GM21423 (cell line): Measurements from ENCODE around the gene TERT.
A peak's percentile ranks its signal among the peaks of the same experiment; 100 is the strongest.

ENCODE experiments used
- ATAC-seq: cut with Tn5 transposase; IDR thresholded peaks from one replicate; pipeline ENCODE4 v1.9.1; 2021; ENCODE audit warnings: mild to moderate bottlenecking, moderate library complexity; ENCODE audit not compliant: unreplicated experiment

The TERT gene

GRCh38 chr5:1319436-1320256 lies 24.8 kb upstream of the TERT start:
- ATAC-seq: no peak

GRCh38 chr5:1318659-1319251 lies 23.9 kb upstream of the TERT start:
- ATAC-seq: no peak

DNA sequence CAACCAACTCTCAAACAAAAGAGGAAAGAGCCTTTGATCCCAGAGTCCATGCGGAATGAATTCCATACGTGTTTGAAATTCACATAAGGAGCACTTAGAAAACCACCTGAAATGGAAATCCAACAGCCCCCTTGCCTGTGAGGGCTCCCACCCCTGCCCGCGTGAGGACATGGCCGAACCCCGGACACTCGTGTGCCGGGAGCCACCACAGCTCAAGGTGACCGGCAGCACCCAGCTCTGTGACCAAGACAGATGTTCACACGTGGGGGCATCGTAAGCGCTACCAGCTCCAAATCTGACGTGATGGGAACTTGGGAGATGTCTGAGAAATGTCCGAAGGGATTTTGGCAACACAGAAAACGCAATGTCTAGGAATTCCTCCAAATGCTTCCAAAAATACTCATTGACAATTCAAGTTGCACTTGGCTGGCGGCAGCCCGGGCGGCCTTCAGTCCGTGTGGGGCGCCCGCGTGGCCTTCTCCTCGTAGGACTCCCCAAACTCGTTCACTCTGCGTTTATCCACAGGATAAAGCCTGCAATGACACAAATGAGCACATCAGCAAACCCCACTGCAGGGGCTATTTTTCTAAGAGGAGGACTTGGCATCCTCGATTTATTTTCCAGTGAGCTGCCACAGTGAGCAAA lies 23.2 kb upstream of the TERT start:
- no peak for ATAC-seq

DNA sequence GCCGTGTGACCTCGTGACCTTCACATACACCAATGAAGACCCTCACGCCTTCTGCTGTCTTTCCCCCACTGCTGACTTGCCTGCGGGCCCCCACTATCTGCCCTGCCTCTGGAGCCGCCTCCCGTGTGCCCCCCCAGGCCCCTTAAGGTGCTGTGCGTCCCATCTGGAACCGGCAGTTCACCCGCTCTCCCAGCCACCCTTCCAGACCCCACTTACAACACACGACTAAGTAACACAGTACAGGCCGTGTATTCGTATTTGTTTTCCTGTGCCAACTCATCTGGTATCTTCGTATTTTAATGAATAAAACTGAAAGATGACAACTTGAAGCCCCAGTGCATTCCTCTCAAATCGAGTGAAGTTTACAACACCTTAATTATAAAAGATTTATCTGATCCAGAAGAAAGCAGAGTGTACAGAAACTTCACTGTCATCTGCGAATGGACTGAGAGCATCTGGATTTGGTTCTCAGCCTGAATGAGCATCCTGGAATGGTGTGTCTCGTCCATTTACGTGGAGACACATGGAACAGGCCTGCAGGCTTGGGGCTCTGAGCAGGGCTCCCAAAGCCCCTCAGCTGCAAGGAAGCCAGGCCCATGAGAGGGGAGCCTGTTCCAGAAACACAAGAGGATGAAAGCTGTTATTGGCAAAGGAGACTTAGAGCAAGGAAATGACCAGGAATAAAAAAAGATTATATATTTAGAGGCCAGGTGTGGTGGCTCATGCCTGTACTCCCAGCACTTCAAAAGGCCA lies 21.9 kb upstream of the TERT start:
- ATAC-seq: no peak

DNA sequence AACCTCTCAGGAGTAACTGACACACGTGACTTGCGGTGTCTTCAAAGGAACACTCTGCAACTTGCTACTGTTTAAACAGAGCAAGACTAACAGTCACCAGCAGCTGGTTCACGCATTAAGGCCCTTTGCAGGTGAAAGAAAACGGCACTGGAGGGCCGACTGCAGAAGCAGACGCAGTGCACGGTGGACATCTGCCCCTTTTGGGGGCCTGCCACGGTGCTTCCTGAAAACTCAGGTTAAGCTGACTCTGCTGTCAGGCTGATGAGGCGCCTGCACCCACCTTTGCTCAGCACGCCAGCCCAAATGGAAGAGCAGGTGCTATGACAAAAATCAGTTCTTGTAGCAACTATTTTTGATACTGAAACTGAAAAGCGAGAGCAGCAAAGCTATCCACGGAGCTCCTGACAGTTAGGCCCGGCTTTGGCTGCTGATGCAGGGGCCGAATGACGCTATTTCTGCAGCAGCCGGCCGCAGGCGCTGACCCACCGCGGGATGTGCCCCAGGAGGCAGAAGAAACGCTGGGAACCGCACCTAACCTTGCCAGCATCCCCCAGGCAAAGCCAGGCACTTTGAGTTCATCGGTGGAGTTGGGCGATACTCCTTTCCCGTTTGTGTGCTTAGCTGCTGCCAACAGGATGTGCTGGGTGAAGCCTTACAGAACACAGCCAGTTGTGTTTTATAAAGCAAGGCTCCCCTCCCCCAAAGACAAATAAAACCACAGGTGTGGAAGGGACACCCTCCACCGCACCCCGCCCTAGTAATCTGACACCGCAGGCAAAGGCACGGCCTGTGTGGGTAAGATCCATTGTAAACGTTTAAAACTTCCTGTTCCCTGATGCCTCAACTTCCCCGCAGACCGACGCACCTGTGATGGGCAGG lies 21.1 kb upstream of the TERT start:
- peak; percentile 41 for ATAC-seq

- peak; percentile 4 for ATAC-seq
Measured at GRCh38 chr5:1315018-1315708, 20.3 kb upstream of the TERT start.

DNA sequence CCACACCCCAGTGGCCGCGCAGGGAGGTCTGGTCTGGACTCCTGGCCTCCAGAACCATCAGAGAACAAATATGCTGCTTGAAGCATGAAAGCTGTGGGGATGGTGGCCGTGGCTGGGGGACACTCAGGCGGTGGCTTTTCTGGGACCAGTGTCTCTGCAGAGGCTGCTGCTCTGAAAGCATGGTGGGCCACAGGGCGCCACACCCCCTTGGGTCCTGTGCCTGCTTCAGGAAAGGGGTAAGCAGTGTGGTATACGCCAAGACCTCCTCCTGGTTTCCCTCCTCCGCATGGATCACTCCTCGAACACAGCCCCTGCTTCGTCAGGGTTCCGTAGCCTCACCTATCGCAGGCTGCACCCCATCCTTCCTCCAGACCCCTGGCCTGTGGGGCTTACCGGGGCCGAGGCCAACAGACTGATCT lies 19.7 kb upstream of the TERT start:
- ATAC-seq: no peak

DNA sequence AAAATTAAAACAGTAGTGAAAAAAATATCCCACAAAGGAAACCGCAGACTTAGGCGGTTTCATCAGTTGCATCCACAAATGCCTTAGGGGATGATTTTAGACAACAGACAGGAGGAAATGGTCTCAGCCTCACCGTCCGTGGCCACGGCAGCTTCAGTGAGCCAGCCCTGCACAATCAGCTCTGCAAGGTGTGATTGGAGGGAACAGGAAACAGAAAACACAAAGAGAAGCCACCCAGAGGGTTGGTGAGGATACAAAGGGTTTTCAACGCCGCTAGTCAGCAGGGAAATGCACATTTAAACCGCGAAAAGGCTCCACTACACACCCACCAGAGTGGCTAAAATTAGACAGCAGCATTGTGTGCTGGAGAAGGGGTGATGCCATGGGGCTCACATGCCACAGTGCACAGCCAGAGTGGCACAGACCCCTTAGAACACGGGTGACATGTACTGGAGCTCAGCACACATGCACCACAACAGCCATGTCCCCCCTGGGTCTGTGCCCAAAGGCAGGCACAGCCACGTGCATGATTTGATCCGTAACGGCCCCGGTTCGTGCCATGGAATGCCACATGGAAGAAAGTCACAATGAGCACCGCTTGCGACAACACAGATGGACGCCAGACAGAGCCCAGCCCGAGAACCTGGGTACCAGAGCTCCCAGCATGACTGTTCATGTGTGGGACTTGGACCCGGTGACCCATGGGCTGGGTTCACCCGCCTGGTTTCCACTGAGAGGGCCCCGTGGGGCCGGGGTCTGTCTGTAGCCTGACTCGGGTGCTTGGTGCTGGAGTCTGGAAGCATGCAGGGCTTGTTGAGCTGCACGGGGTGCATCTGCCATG lies 18.3 kb upstream of the TERT start:
- ATAC-seq: peak; percentile 72

GRCh38 chr5:1312206-1312605 lies 17.3 kb upstream of the TERT start:
- no peak for ATAC-seq

DNA sequence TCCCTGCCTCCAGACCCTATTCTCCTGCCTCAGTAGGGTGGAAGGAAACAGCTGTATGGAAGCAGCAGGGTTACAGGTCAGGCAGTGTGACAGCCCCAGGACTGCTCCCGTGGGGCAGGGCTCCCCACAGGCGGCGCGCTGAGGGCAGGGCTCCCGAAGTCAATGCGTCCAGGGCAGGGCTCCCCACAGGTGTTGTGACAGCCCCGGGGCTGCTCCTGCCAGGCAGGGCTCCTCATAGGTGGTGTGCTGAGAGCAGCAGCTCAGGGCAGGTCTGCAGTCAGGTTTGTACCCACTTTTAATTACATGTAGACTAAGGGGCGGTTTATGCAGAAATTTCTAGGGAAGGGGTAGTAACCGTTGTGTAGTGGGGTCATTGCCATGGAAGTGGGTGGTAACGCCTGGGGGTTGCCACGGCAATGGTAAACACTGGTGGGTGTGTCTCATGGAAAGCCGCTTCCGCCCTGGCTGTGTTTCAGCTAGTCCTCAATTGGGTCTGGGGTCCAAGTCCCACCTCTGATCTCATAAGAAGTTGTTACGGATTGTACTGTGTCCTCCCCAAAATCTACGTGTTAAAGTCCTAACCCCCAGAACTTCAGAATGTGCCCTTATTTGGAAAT lies 16.7 kb upstream of the TERT start:
- no peak for ATAC-seq

GRCh38 chr5:1310118-1310517 lies 15.2 kb upstream of the TERT start:
- no peak for ATAC-seq

DNA sequence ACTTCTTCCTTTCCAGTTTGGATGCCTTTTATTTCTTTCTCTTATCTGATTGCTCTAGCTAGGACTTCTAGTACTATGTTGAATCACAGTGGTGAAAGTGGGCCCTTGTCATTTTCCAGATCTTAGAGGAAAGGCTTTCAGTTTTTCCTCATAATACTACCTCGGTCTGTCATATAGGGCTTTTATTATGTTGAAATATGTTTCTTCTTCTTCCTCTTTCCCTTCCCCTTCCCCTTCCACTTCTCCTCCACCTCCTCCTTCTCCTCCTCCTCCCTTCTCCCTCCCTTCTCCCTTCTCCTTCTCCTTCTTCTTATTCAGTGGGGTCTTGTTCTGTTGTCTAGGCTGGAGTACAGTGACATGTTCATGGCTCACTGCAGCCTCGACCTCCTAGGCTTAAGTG lies 9.2 kb upstream of the TERT start:
- no peak for ATAC-seq

DNA sequence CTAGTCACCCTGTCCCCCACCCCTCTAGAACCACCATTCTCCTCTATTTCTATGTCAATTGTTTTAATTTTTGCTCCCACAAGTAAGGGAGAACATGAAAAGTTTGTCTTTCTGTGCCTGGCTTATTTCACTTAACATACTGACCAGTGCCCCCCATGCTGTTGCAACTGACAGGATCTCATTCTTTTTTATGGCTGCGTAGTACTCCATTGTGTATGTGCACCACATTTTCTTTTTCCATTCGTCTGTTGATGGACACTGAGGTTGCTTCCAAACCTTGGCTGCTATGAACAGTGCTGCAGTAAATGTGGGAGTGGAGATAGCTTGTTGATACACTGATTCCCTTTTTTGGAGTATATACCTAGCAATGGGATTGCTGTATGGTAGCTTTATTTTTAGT lies 7.4 kb upstream of the TERT start:
- no peak for ATAC-seq

DNA sequence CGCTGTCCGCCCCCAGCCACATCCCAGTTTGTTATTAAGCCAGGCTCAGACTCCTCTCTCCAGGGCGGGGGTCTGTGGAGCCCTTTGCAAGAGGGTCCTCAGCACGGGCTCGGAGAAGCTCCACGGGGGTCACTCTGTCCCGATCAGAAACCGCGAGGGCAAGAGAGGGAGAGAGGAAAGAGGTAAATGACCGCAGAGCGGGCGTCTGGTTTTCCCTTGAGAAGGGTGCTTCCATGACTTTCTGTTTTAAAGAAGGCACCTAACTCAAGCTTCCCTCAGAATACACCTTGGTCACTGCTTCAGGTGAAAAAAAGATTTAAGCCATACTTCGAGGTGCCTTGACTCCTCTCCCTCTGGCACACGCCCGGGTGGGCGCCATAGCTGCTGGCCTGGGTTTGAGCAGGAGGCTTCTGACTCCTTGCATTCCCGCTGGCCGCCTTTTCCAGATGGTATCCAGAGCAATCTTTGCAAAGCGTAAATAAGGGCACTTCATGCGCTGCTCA lies 5.8 kb upstream of the TERT start:
- ATAC-seq: no peak

- no peak for ATAC-seq
Measured at GRCh38 chr5:1299961-1300360, 5.1 kb upstream of the TERT start.

DNA sequence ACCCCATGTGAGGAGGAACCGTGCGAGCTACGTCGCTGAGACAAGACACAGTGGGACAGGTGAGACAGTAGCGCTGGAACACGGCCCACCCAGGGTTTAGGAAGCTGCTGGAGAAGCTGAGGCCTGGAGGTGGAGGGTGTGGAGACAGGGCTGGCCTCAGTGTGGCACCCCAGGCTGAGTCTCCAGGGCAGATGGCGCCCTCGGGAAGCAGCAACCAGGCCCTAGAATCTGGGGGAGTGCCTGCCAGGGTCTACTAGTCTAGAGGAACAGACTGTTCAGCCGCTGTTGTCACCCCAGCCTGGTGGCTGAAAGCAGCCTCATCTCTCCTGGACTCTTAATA lies 4.6 kb upstream of the TERT start:
- no peak for ATAC-seq

- ATAC-seq: no peak
Measured at GRCh38 chr5:1298723-1299510, 4.0 kb upstream of the TERT start.

- no peak for ATAC-seq
Measured at GRCh38 chr5:1298067-1298551, 3.2 kb upstream of the TERT start.
